LNCaP clone FGC (cell line): ENCODE measurements around the gene SYNRG.

Source experiments
- DNase-seq: peaks from one replicate; pipeline ENCODE4 v3.0.0-alpha.2; 2011; ENCODE audit warnings: low read depth
- H3K4me3 ChIP-seq: 2 replicates; pipeline ENCODE4 v1.5.1; 2011; ENCODE audit warnings: mild to moderate bottlenecking, low read depth, low read length, control low read depth
- CTCF ChIP-seq: IDR thresholded peaks from 2 replicates; pipeline ENCODE4 v1.5.1; 2012; ENCODE audit warnings: mild to moderate bottlenecking; ENCODE audit not compliant: control insufficient read depth, insufficient read depth; ENCODE audit errors: extremely low read depth

The SYNRG gene

DNA sequence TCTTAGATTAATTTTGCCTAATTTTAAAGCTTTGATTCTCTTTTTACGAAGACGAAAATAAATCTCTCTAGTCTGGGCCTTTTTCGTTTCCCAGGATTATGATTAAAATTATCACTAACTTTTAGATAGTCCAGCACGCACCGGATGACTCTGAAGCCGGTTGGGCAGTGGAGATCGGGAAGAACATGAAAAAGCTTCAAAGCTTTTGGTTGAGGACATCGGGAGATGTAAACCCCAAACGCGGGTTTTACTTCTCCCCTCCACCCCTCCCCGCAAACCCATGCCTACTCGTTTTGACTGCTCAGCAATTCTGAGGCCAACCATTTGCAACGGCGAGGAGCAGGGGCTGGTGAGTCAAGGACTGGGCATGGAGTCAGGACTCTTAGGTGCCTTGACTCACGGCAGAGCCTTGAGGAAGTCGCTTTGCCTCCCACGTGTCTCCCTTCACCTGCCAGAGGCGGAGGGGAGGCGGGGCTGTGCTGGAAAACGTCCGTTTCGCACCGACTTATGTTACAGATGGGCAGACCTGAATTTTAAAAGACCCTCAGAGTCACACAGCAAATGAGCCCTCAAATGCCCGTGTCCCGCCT lies 120.5 kb downstream of the SYNRG start:
- TF ChIP-seq CTCF, result no peak
- H3K4me3 ChIP-seq, result peak overlapping the region; percentile 76
- peak; percentile 92 for DNase-seq

- no peak for TF ChIP-seq CTCF
- H3K4me3 ChIP-seq, result peak overlapping the region; percentile 76
- DNase-seq, result peak; percentile 81
Measured at GRCh38 chr17:37488009-37488604, 121.1 kb downstream of the SYNRG start.

DNA sequence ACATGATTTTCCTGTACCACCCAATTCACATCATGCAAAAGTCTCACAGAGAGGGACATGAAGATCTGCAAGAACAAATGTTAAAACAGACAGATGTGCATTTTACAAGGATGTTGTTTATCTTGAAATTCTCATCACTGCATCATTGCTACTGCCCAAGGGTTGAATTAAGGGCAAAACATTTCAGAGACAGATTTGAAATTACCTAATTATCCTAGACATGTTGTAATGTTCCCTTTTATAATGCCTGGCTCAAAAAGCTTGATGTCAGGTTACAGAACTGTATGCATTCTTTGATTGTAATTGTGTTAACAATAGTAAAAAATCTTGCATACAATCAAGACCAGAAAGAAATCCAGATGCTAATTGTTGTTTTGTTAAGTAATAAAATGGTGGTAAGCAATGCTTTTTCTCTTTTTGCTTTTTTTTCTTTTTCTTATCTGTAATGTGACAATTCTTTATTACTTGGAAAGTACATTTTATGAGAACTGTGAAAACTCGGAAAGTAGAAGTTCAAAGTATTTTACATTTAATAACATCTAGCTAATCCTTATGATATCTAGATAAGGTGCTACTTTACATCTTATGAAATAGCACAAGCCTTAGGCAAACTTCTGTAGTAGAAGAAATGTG lies 123.2 kb downstream of the SYNRG start:
- no peak overlapping the region for H3K4me3 ChIP-seq
- no peak for TF ChIP-seq CTCF
- no peak for DNase-seq

GRCh38 chr17:37483311-37484039 lies 125.7 kb downstream of the SYNRG start:
- no peak overlapping the region for H3K4me3 ChIP-seq
- DNase-seq, result no peak
- TF ChIP-seq CTCF, result no peak

DNA sequence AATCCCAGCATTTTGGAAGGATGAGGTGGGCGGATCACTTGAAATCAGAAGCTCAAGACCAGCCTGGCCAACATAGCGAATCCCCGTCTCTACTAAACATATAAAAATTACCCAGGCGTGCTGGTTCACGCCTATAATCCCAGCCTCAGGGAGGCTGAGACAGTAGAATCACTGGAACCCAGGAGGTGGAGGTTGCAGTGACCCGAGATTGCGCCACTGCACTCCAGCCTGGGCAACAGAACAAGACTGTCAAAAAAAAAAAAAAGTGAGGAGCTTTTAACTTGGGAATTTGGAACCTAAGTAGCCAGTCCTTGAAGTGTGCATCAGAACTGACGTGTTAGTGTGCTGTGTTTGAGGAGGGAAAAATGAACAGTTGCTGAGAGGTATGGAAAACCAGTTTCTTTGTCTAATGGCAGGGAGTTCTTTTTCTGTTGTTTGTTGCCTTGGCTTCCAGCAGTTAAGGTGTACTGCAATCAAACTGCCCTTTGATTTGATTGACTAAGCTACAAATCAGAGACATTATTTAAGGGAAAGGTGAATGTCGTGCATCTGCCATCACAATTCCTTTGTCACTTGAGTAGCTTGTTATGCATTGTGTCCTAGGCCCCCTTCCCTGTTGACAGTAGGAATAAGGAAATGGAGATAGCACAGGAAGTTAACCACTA lies 128.1 kb downstream of the SYNRG start:
- no peak for DNase-seq
- H3K4me3 ChIP-seq, result no peak overlapping the region
- TF ChIP-seq CTCF, result no peak

DNA sequence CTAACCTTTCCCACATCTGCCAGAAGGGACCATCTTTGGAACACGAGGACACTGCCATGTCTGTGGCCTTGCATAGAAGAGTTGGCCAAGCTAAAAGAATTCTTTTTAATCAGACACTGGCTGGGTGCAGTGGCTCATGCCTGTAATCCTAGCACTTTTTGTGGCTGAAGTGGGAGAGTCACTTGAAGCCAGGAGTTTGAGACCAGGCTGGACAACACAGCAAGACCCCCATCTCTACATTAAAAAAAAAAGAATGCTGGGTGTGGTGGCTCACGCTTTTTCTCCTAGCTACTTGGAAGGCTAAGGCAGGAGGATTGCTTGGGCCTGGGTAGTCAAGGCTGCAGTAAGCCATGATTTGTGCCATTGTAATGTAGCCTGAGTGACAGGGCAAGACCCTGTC lies 128.8 kb downstream of the SYNRG start:
- DNase-seq, result no peak
- no peak for TF ChIP-seq CTCF
- H3K4me3 ChIP-seq, result no peak overlapping the region
